ENCODE results near the gene WDR6. TPM values are rescaled to one million over a fixed set of nuclear protein-coding genes. Genes with fewer than 3 reads are reported as not detected.
A peak's percentile ranks its signal among the peaks of the same experiment; 100 is the strongest.

The WDR6 gene
- total RNA-seq, 1 donor from 2014 or later, result 31.3 TPM

DNA sequence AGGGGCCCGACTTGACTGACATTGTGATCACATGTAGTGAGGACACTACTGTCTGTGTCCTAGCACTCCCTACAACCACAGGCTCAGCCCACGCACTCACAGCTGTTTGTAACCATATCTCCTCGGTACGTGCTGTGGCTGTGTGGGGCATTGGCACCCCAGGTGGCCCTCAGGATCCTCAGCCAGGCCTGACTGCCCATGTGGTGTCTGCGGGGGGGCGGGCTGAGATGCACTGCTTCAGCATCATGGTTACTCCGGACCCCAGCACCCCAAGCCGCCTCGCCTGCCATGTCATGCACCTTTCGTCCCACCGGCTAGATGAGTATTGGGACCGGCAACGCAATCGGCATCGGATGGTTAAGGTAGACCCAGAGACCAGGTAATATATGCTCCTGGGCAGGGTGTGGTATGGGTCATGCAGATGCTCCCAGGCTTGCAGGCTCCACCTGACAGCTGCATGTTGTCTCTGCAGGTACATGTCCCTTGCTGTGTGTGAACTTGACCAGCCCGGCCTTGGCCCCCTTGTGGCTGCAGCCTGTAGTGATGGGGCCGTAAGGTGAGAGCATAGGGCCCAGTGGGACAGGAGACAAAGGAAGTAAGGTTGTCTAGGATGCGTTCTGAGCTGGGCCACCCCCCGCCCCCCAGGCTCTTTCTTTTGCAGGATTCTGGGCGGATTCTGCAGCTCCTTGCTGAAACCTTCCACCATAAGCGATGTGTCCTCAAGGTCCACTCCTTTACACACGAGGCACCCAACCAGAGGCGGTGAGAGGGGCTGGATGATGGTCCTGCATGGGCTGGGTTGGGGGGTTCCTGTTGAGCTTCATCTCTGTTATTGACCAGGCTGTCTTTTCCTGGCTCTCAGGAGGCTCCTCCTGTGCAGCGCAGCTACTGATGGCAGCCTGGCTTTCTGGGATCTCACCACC, 6.8 kb downstream of the WDR6 start:
- no peak for DNase-seq (ENCODE audit: low spot score)

- no peak for DNase-seq (ENCODE audit: low spot score)
Observed at GRCh38 chr3:49015072-49015471, 7.9 kb downstream of the WDR6 start.

GRCh38 chr3:49015765-49016164, 8.6 kb downstream of the WDR6 start:
- no peak for DNase-seq (ENCODE audit: low spot score)

DNA sequence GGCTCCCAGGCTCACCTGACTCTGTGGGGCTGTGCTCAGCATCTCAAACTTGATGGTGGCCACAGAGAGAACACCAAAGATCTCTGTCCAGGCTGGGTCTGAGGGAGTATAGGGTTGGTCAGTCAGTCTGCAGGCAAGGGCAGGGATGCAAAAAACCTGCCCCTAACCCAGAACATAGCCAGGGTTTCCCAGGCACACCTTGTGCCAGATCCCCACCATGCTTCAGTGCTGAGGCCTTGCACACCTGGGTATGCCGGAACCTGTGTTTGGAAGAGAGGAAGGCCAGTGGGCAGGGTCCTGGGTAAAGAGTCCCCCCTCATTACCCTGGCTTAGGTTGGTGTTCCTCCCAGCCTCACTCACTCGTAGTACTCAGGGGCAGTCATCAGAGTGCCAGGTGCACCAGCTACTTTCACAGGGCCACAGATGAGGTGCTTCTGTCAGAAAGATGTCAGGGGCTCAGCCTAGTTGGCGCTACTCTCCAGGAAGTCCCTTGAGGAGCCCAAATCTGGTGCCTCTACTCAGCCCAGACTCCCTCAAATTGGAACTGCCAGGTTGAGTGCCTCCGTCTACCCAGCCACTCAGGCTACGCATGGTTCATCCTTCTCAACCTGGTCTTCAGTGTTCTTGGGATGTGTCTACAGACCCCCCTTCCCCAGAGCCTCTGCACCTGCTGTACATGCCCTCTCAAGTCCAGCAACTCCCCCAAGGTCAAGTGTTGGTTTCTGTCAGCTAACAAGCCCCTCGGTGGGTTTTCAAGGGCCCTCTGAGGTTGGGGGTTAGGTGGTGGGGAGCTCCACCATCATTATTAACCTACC, 9.4 kb downstream of the WDR6 start:
- DNase-seq (ENCODE audit: low spot score), result no peak

DNA sequence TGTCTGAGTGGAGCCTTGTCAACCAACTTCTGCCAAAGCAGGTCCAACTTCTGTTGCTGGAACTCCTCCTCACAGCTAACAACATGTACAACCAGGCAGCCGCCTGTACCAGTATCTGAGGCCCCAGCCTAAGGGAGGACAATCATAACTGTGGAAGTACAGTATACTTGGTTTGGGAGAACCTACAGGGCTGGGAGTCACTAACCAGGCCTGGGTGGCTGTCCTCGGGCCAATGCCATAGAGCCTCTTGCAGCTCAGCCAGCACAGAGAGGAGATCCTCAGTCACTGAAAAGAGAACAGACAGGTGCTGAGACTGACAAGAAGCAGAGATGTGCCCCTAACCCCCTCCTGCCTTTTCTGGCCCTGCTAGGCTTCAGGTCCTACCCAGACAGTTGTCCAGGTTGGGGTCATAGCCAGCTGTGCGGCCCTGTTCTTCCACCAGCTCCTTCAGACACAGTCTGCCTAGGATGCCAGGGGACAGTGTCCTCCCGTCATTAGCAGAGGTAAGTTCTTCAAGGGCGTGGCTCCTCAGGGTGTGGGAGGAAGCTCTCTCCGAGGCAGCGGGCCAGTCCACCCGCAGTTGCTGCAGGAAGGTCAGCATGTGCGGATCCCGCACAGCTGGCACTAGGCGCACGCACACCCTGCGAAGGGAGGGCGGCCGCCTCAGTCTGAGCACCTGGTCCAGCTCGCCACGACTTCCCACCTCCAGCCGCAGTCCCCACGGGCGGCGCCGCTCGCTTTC, 10.2 kb downstream of the WDR6 start:
- DNase-seq (ENCODE audit: low spot score), result no peak

DNA sequence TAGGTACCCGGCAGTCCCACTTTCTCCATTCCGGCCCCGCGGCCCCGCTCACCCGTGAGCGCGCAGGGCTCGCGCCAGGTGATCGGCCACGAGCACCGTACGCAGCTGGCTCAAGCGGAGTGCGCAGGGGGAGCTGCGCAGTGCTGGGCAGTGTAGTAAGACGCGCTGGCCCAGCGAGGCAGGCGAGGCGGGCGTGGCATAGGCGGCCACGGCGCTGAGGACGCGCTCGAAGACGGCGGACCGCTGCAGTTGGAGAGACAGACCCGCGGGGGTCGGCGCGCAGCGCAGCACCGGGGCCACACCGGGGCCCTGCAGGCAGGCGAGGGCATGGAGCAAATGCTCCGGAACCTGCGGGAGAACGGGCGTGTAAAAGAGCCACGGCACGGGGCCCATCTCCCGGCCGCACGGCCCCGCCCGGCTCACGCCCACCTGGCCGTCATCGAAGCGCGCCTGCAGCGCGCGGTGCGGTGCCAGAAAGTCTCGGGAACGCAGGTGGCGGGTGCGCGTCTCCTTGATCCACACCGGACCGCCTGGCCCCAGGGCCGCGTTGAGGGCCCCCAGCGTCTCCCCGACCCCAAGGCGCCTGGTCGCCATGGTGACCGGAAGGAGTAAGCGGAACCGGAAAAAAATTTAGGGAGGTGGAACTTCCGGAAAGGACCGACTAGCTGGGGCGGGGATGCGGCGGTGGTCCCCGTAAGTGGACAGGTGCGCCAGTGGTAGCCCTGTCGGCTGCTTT, 10.9 kb downstream of the WDR6 start, which contains the start of gene DALRD3:
DALRD3 (minus strand) TSS at position 610 of the 736 bp plus-strand sequence; CDS start at position 594, 16 bp downstream.
- peak; percentile 83 for DNase-seq (ENCODE audit: low spot score)

DNA sequence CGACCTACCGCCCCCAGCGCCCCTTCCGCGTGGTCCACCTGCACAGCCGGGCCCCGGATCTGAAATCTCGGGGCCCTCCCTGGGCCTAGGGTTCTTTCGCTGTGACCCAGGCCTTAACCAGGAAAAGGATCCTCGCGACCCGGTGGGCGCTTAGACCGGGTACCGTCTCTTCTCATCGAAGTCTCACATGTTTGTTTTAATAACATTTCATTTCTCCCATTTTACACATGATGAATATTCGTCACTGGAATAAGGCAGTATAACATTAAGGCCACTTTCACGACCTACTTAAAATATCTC, 11.5 kb downstream of the WDR6 start:
- DNase-seq (ENCODE audit: low spot score), result no peak

DNA sequence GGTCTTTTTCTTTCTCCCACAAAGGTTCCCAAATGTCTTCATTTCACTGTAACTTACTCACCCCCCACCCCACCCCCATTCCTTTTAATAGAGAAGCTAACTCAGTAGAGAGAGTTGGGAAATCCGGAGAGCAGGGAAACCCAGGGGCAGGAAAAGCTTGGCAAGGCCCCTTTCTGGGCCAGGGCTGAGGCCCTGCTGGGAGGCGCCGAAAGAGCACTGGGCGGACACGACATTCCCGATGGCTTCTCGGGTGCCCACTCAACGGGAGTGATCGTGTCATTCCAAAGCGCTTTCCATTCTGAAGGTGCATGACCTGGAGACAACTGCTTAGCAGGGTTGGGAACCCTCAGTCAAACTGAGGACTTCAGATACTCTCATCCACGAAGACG, 12.7 kb downstream of the WDR6 start:
- DNase-seq (ENCODE audit: low spot score), result no peak

- peak; percentile 38 for DNase-seq (ENCODE audit: low spot score)
Observed at GRCh38 chr3:49020330-49021212, 13.4 kb downstream of the WDR6 start.

DNA sequence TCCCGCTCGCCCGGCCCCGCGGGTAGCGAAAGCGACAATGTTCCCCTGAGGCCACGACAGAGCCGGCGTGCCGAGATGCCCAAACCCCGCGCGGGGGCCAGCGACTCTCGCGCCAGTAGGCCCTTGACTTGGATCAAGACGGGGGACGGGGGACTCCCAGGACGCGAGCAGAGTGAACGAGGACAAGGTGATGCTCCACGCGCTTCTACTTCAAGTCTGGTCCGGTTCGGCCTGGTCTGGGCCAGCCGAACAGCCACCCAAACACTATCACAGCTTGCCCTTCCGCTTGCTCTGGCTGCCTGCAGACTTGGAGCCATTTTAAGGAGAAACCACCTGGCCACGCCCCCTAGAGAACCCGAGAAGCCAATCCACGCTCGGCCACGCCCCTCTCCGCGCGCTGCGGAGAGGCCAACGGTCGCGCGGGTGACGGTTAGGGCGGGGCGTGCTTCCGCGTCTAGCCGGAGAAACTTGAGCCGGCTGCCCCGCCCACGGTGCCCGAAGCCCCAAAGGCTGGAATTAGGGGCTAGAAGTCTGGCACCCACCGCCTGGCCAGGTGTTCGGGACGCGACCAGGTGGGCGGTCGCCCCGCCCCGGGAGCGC, 14.1 kb downstream of the WDR6 start:
- DNase-seq (ENCODE audit: low spot score), result peak; percentile 99

DNA sequence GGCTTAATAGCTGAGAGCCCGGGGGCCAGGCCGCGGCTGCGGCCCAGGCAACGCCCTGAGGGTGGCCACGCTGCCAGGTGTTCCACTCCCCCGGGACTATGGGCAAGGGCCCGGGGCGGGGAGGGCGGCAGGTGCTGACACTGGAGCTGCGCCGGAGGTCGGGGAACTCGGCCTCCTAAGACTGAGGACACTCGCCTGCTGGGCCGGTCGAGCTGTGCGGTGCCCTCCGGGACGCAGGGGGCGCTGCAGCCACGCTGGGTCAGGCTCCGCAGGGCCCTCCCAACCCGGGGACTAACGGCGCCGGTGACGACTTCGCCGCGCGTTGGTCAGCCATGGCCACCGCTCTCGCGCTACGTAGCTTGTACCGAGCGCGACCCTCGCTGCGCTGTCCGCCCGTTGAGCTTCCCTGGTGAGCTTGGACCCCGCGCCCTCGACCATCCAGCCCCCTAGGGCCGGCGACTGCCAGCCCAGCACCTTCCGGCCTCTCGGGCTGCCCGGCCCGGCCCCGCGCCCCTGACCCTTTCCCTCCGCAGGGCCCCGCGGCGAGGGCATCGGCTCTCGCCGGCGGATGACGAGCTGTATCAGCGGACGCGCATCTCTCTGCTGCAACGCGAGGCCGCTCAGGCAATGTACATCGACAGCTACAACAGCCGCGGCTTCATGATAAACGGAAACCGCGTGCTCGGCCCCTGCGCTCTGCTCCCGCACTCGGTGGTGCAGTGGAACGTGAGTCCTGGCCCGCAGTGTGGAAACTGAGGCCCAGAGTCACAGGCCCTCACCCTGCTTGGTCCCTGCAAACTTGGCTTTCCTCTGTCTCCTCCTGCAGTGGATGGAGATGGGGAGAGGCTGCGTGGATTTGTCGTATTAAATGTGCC, 14.9 kb downstream of the WDR6 start, which contains the start of gene NDUFAF3:
NDUFAF3 (plus strand) TSS at position 309 of the 875 bp plus-strand sequence; CDS start at position 333, 24 bp downstream.
- DNase-seq (ENCODE audit: low spot score), result peak; percentile 93

GRCh38 chr3:49022688-49023171, 15.5 kb downstream of the WDR6 start:
- no peak for DNase-seq (ENCODE audit: low spot score)

- DNase-seq (ENCODE audit: low spot score), result no peak
Observed at GRCh38 chr3:49023775-49024174, 16.6 kb downstream of the WDR6 start.

GRCh38 chr3:49024449-49024848, 17.3 kb downstream of the WDR6 start:
- no peak for DNase-seq (ENCODE audit: low spot score)

DNA sequence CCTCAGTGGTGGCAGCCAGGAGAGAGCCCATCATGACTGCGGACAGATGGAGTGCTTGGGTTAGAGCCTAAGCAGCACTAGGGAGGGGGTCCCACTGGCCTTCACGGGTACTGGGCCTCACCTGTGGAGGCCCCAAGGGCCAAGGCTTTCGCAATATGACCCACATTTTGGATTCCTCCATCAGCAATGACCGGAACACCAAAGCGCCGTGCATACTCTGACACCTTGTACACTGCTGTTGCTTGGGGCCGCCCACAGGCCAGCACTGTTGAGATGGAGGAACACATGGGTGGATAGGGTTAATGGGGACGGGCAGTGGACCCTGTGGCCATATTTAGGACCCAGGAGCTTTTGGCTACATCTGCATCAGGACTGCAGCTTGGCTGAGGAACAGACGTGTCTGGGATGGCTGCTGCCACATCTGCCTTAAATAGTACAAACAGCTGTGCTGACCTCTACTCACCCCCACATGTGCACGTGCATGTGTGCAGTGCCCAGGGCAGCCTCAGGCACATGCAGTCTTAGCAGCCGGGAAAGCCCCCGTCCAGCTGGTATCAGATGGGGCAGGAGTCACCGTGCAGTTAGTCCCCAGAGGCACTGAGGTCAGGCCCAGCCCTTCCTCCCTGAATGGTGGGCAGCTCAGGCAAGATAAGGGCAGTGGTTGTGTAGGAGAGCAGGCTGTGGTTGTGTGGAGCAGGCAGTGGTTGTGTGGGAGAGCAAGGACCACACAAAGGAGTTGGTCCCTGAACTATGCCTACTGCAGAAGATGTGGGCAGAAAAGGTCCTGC, 18.0 kb downstream of the WDR6 start:
- no peak for DNase-seq (ENCODE audit: low spot score)

DNA sequence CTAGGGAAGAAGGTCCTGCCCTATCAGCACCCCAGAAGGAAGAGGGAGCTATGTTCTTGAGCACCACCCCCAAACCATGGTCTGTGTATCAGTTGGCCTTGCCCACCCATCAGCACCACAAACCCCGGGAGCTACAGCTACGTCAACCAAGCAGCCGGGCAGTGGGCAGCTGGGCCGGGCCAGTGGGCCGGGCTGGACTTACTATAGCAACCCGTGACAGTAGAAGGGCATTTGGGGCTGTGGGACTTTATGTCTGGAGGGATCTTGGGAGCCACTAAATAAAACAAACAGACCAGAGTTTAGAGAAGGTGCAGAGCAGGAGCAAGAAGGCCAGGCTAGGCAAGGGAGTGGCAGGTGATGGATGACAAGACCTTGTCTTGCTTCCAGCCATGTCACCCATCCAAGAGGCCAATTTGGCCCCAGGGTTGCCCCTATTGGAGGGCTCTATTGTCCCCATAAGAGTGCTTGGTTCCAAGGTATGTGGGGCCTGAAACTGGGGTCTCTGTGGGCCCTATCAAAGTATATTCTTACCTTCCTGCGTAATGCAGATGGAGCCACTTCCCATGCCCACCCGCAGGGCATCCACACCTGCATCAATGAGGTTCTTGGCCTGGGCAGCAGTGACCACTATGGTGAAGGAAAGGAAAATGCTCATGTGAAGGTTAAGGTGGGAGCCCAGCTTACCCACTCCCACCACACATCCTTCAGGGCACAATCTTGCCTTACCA, 18.8 kb downstream of the WDR6 start:
- no peak for DNase-seq (ENCODE audit: low spot score)

DNA sequence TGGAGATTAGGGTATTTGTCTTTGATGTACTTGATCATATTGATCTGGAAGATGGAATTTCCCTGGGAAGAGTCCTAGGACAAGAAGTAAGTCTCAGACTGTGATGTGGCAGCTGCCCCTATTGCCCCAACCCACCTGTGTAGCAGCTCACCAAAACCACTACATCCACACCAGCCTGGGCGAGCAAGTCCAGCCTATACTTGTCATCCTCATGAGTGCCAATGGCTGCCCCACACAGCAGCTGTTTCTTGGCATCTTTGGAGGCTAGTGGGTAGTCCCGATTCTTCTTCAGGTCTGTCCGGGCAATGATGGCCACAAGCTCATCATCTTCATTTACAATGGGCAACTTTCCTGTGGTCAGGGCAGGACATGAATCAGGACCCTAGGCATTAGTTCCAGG, 19.3 kb downstream of the WDR6 start:
- no peak for DNase-seq (ENCODE audit: low spot score)
